Ovary (tissue), 9 donors: ENCODE results near the gene TNS3. TPM values are rescaled to one million over a fixed set of nuclear protein-coding genes. Genes with fewer than 3 reads are reported as not detected.

Experiments
- DNase-seq, 5 donors: peaks; one replicate each; pipeline ENCODE4 v3.0.0-alpha.2; 2019 to 2020
- H3K27ac ChIP-seq, 2 donors: fragments of 200-600 bp; one replicate each; pipeline versions ENCODE4 v1.5.1 to v1.8.0; 2019 to 2022
- H3K27me3 ChIP-seq: fragments of 200-600 bp; one replicate; pipeline ENCODE4 v1.8.0; 2022
- H3K36me3 ChIP-seq: fragments of 200-600 bp; sonication (generic); one replicate; pipeline ENCODE4 v1.5.1; 2019
- H3K4me1 ChIP-seq: one replicate; pipeline ENCODE4 v1.8.1; 2013; ENCODE audit warnings: mild to moderate bottlenecking, moderate library complexity; ENCODE audit not compliant: insufficient read depth
- H3K4me3 ChIP-seq: fragments of 200-600 bp; sonication (generic); one replicate; pipeline ENCODE4 v1.5.1; 2017
- H3K9me3 ChIP-seq, 2 donors: fragments of 200-600 bp in 1 of 2; sonication (generic) in 1 of 2; one replicate each; pipeline versions ENCODE4 v1.5.1 to v1.8.1; 2013 to 2019; ENCODE audit warnings: mild to moderate bottlenecking in 1 of 2, moderate library complexity in 1 of 2
- CTCF ChIP-seq, 3 donors: fragments of 450-650 bp in 2 of 3; fragments of 200-600 bp in 1 of 3; IDR thresholded peaks; one replicate each; pipeline versions ENCODE4 v1.5.1 to v1.8.0; 2016 to 2022; ENCODE audit warnings: antibody characterized with exemption in 3 of 3, mild to moderate bottlenecking in 1 of 3
- EP300 ChIP-seq: sonication (generic); formaldehyde crosslinking; IDR thresholded peaks from one replicate; pipeline ENCODE4 v1.6.1; 2017; ENCODE audit warnings: antibody characterized with exemption
- POLR2A ChIP-seq: fragments of 450-650 bp; IDR thresholded peaks from one replicate; pipeline ENCODE4 v1.6.1; 2017; ENCODE audit warnings: antibody characterized with exemption, mild to moderate bottlenecking, moderate library complexity
- WGBS, 3 donors: extraction: QIAGEN DNeasy Blood & Tissue Kit in 1 of 3; methylation state at CpG; one replicate each; pipeline versions ENCODE4 v1.1.5 to v1.1.7; 2013 to 2017; 5-methylcytosine and 5-hydroxymethylcytosine counted together
- intact Hi-C, 4 donors: fragments of 100-400 bp; cut with DNase I; formaldehyde crosslinking; loops; one replicate each; pipeline versions ENCODE4 v1.11.0 to v1.15.1; 2022 to 2023
- polyA plus RNA-seq, 2 donors: library from polyadenylated mRNA; stranded (reverse); fragments of 200-250 nt in 1 of 2; fragments of 350-450 nt in 1 of 2; fragmentation: Illumina TruSeq in 1 of 2; extraction: RNeasy Lipid Tissue Mini Kit (QIAGEN cat#74804) in 1 of 2; gene quantifications; one replicate each; pipeline ENCODE4 v1.2.3, GENCODE V29; 2013 to 2014
- total RNA-seq, 7 donors: library from RNA; depleted of rRNA in 2 of 7; stranded (reverse); fragments of >200 nt in 2 of 7; fragmentation: NEBNext Ultra II Directional in 3 of 7; extraction: Animal tissue kit (Norgen Biotek cat#: 25700) in 3 of 7; gene quantifications; one replicate each; pipeline versions ENCODE4 v1.1.0 to v1.2.4, GENCODE V29; 2016 to 2023
- donor health status: DM: no; HTN: no; CAD: no; lungs with moderate emphysema.
- donor health status: DM: no; HTN: no; CAD: no.
- donor health status: Bipolar disorder and iron deficiency.
- donor health status: DM: yes; HTN: yes; CAD: no.
- donor health status: DM: no; HTN: no; CAD: no.
- donor health status: DM: yes; HTN: yes; CAD: no.

The TNS3 gene
- total and polyA plus RNA-seq, 9 donors, result 36.6 to 137 (median 91.3) TPM

GRCh38 chr7:47484923-47485639 is 96.8 kb downstream of the TNS3 start:
- WGBS, 3 donors, result 87 to 91% (median 91%) methylated on average over 17 of the region's 17 CpGs
- H3K36me3 ChIP-seq, result no peaks in the 10 kb centered on the region
- no peak for DNase-seq
- H3K27me3 ChIP-seq, result no peaks in the 10 kb centered on the region
- no peaks in the 10 kb centered on the region for H3K9me3 ChIP-seq
- H3K4me1 ChIP-seq, result peaks cover 20% of the 10 kb centered on the region
- no peak overlapping the region for H3K4me3 ChIP-seq
- TF ChIP-seq EP300 (no peak), CTCF (IDR thresholded peaks at IDR 0.05) (no peak), POLR2A (no peak)
- no peak overlapping the region for H3K27ac ChIP-seq
- intact Hi-C loops, result no loop called here

DNA sequence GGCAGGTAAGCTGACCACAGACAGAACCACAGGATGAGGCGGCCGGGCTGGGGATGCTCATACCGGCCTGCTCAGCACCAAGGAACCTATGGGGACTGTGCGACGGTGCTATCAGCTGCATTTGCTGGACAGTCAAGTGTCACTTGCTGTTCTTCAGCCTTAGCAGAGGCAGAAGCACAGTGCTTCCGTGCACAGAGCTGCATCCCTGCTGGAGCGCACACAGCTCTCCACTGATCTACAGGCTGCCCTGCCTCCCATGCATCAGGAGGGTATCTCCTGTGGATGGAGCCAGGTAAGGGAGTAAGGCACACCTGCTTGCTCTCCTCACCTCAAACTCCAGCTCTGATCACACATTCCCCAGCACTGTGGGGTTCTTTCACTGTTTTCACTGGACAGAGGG is 97.5 kb downstream of the TNS3 start:
- H3K27ac ChIP-seq, result no peak overlapping the region
- no peak for DNase-seq
- 94 to 96% (median 96%) methylated on average over 7 of the region's 7 CpGs for WGBS, 3 donors
- intact Hi-C loops, result no loop called here
- no peak overlapping the region for H3K4me3 ChIP-seq
- TF ChIP-seq CTCF (IDR thresholded peaks at IDR 0.05) (no peak), EP300 (no peak), POLR2A (no peak)
- no peaks in the 10 kb centered on the region for H3K36me3 ChIP-seq
- H3K4me1 ChIP-seq, result peaks cover 23% of the 10 kb centered on the region
- no peaks in the 10 kb centered on the region for H3K9me3 ChIP-seq
- no peaks in the 10 kb centered on the region for H3K27me3 ChIP-seq

DNA sequence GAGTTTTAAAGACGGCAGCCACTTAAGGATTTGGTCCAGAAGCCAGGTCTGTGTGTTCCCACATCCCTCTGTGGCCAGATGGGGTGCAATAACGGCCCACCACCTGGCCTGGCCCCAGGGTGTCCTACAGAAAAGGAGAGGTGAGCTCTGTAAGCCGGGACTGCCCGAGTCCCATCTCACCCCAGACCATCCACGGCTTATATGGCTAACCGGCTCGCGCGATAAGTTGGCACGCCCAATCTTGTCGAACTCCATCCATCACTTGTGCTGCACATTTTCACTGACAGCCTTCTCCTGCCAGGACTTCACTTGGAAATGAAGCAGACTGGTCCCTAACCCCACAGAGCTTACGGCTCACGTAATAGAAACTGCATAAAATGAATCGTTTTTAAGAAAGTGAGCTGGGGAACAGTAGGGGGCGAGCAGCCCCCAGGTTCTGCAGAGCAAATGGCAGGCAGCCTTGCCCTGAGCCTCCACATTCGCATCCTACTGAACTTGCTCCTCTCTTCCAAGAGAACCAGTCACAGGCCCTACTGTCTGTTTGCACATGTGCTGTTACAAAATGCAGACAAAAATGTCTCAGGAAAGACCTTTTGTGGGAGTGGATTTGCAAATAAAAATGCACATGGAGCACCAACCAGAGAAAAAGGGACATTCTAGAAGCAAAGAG is 98.2 kb downstream of the TNS3 start:
- Histone ChIP-seq H3K4me3 (no peak overlapping the region), H3K4me1 (peaks cover 23% of the 10 kb centered on the region), H3K27ac (no peak overlapping the region), H3K36me3 (no peaks in the 10 kb centered on the region), H3K27me3 (no peaks in the 10 kb centered on the region), H3K9me3 (no peaks in the 10 kb centered on the region)
- 86 to 90% (median 86%) methylated on average over 16 of the region's 16 CpGs for WGBS, 3 donors
- DNase-seq, result no peak
- intact Hi-C loops, result no loop called here
- TF ChIP-seq POLR2A (no peak), EP300 (no peak), CTCF (IDR thresholded peaks at IDR 0.05) (no peak)

DNA sequence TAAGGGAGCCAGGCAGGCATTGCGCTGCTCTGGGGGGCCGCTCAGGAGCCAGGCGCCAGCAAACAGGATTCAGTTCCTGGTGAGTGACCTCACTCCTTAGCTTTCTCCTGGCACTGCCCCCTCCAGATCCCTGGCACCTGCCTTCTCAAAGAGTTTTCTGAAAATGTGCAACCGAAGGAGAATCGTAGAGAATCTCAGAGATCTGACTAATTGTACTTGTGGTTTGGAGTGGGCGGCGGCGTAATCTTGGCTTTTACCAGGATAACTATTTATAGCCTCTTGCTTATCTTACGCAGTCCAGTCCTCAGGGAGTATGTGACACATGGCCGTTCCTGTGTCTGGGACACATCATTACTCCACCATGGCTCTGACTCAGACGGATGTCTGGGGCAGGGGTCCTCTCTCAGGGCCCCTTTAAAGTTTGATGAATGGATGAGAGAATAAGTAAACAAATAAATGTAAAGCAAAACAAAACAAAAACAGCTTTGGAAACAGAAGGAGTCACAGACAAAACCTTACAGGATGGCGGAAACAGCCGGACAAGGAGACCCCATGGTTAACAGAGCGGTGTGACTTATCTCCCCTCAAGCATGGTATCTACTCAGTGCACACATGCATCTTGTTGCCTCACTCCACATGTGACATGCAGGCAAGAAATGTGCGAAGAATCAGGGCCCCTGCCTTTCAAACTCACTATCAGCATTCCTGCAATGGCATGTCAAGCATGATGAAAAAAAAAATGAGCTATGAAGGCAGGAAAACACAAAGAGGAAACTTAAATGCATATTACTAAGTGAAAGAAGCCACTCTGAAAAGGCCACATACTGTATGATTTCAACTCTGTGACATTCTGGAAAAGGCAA is 99.7 kb downstream of the TNS3 start:
- Histone ChIP-seq H3K27me3 (no peaks in the 10 kb centered on the region), H3K4me3 (no peak overlapping the region), H3K4me1 (peaks cover 25% of the 10 kb centered on the region), H3K27ac (no peak overlapping the region), H3K9me3 (no peaks in the 10 kb centered on the region), H3K36me3 (no peaks in the 10 kb centered on the region)
- intact Hi-C loops, result no loop called here
- DNase-seq, result no peak
- TF ChIP-seq CTCF (IDR thresholded peaks at IDR 0.05), result no peak
- TF ChIP-seq EP300, result no peak
- TF ChIP-seq POLR2A, result no peak
- WGBS, 3 donors, result 53 to 68% (median 55%) methylated on average over 15 of the region's 15 CpGs
